SK-N-SH (cell line): ENCODE results near the gene CPHXL2. TPM values are rescaled to one million over a fixed set of nuclear protein-coding genes. Genes with fewer than 3 reads are reported as not detected.

Source experiments
- CTCF ChIA-PET: fragments of 300-600, 350-600 bp; formaldehyde crosslinking; extraction: SDS; loops from one replicate; lab custom pipeline; 2021; lab: Yijun Ruan, JAX
- POLR2A ChIA-PET: fragments of 350-600 bp; sonication (Branson Sonifier 250); formaldehyde crosslinking; extraction: SDS; loops from one replicate; lab custom pipeline; 2020; ENCODE audit warnings: antibody characterized with exemption, inconsistent platforms; lab: Yijun Ruan, JAX
- DNase-seq: peaks from one replicate; pipeline ENCODE4 v3.0.0; 2012
- H2AFZ ChIP-seq: fragments of 200-600 bp; sonication (generic); 2 replicates; pipeline ENCODE4 v1.8.1; 2016; ENCODE audit warnings: antibody characterized with exemption, mild to moderate bottlenecking, low read depth
- H3F3A ChIP-seq: fragments of 200-600 bp; sonication (generic); replicated peaks from 2 replicates; pipeline ENCODE3; 2016; ENCODE audit warnings: antibody characterized with exemption, mild to moderate bottlenecking; ENCODE audit not compliant: insufficient read depth
- H3K27ac ChIP-seq, 2 experiments: fragments of 200-500 bp in 1 of 2; fragments of 200-600 bp in 1 of 2; sonication (Bioruptor generic) in 1 of 2; sonication (generic), shearing (Covaris generic) in 1 of 2; 2 replicates each; pipeline versions ENCODE4 v1.5.1 to v1.6.1; 2014 to 2016; ENCODE audit warnings: low read depth in 2 of 2, inconsistent platforms in 1 of 2, low read length in 1 of 2, mild to moderate bottlenecking in 1 of 2, mixed read lengths in 1 of 2
- H3K27me3 ChIP-seq: fragments of 200-600 bp; sonication (generic), shearing (Covaris generic); 2 replicates; pipeline ENCODE4 v1.6.1; 2016; ENCODE audit warnings: mixed run types; ENCODE audit not compliant: insufficient read depth
- H3K36me3 ChIP-seq, 2 experiments: fragments of 200-500 bp in 1 of 2; fragments of 200-600 bp in 1 of 2; sonication (Bioruptor generic) in 1 of 2; sonication (generic) in 1 of 2; replicated peaks in 1 of 2; 2 replicates each; pipeline versions ENCODE3 to v1.5.1; 2014 to 2016; ENCODE audit warnings: low read length in 1 of 2, mild to moderate bottlenecking in 1 of 2; ENCODE audit not compliant: insufficient read depth in 2 of 2, control insufficient read depth in 1 of 2
- H3K4me1 ChIP-seq, 2 experiments: fragments of 200-500 bp in 1 of 2; fragments of 200-600 bp in 1 of 2; sonication (Bioruptor generic) in 1 of 2; sonication (generic), shearing (Covaris generic) in 1 of 2; 2 replicates each; pipeline versions ENCODE4 v1.5.1 to v1.6.1; 2014 to 2016; ENCODE audit warnings: low read depth in 1 of 2, low read length in 1 of 2, mixed run types in 1 of 2; ENCODE audit not compliant: insufficient read depth in 2 of 2, control insufficient read depth in 1 of 2
- H3K4me2 ChIP-seq: fragments of 200-600 bp; sonication (generic), shearing (Covaris generic); 2 replicates; pipeline ENCODE4 v1.6.1; 2017; ENCODE audit warnings: mixed run types
- H3K4me3 ChIP-seq, 2 experiments: fragments of 200-500 bp in 1 of 2; fragments of 200-600 bp in 1 of 2; sonication (Bioruptor generic) in 1 of 2; sonication (generic), shearing (Covaris generic) in 1 of 2; 2 replicates each; pipeline versions ENCODE4 v1.5.1 to v1.8.1; 2014 to 2016; ENCODE audit warnings: low read depth in 2 of 2, inconsistent platforms in 1 of 2, low read length in 1 of 2, mild to moderate bottlenecking in 1 of 2, mixed read lengths in 1 of 2, moderate library complexity in 1 of 2
- H3K79me2 ChIP-seq: fragments of 200-600 bp; sonication (generic); 2 replicates; pipeline ENCODE4 v1.8.1; 2017; ENCODE audit warnings: mild to moderate bottlenecking; ENCODE audit not compliant: insufficient read depth
- H3K9ac ChIP-seq: fragments of 200-600 bp; sonication (generic); 2 replicates; pipeline ENCODE4 v1.6.1; 2017; ENCODE audit warnings: mixed run types
- H3K9me2 ChIP-seq: fragments of 200-600 bp; sonication (generic); 2 replicates; pipeline ENCODE4 v1.6.1; 2017; ENCODE audit warnings: mixed run types
- H3K9me3 ChIP-seq: fragments of 200-600 bp; sonication (generic); 2 replicates; pipeline ENCODE4 v1.6.1; 2017; ENCODE audit warnings: mixed run types, mild to moderate bottlenecking, moderate library complexity
- H4K20me1 ChIP-seq: fragments of 200-600 bp; sonication (generic); 2 replicates; pipeline ENCODE4 v1.6.1; 2017; ENCODE audit warnings: mild to moderate bottlenecking, mixed run types; ENCODE audit not compliant: insufficient read depth
- CHD2 ChIP-seq: fragments of 150-350 bp; IDR thresholded peaks from 2 replicates; pipeline ENCODE4 v1.6.1; 2018; ENCODE audit warnings: low read length; ENCODE audit not compliant: partially characterized antibody
- CTCF ChIP-seq: fragments of 200-600 bp; sonication (generic); IDR thresholded peaks from 2 replicates; pipeline ENCODE4 v1.6.1; 2017; ENCODE audit warnings: antibody characterized with exemption, mild to moderate bottlenecking, moderate library complexity
- ELF1 ChIP-seq: IDR thresholded peaks from 2 replicates; pipeline ENCODE4 v1.4.0; 2012
- EP300 ChIP-seq, 2 experiments: IDR thresholded peaks; 2 replicates each; pipeline versions ENCODE4 v1.4.0 to v1.6.1; 2012; ENCODE audit warnings: borderline replicate concordance in 1 of 2, low read depth in 1 of 2, low read length in 1 of 2
- FOXJ3 ChIP-seq: sonication (generic); formaldehyde crosslinking; IDR thresholded peaks from 2 replicates; pipeline ENCODE4 v1.5.1; 2020; ENCODE audit warnings: mild to moderate bottlenecking, missing genetic modification reagents
- FOXM1 ChIP-seq: IDR thresholded peaks from 2 replicates; pipeline ENCODE4 v1.4.0; 2012; ENCODE audit warnings: low read depth, mild to moderate bottlenecking
- MEF2A ChIP-seq: IDR thresholded peaks from 2 replicates; pipeline ENCODE4 v1.4.0; 2012; ENCODE audit warnings: low read depth, borderline replicate concordance
- NRF1 ChIP-seq: IDR thresholded peaks from 2 replicates; pipeline ENCODE4 v1.6.1; 2012; ENCODE audit warnings: low read depth, mild to moderate bottlenecking, low read length
- POLR2AphosphoS5 ChIP-seq: IDR thresholded peaks from 2 replicates; pipeline ENCODE4 v1.6.1; 2012; ENCODE audit warnings: low read depth, low read length
- RCOR1 ChIP-seq: fragments of 150-350 bp; IDR thresholded peaks from 2 replicates; pipeline ENCODE4 v1.6.1; 2017; ENCODE audit warnings: antibody characterized with exemption, low read length
- RFX5 ChIP-seq: IDR thresholded peaks from 2 replicates; pipeline ENCODE4 v1.6.1; 2012; ENCODE audit warnings: mild to moderate bottlenecking, improper control_type of control experiment, low read length
- SIN3A ChIP-seq: IDR thresholded peaks from 2 replicates; pipeline ENCODE4 v1.6.1; 2012; ENCODE audit warnings: low read depth, mild to moderate bottlenecking, low read length, moderate library complexity, borderline replicate concordance
- SMC3 ChIP-seq: IDR thresholded peaks from 2 replicates; pipeline ENCODE4 v1.6.1; 2012; ENCODE audit warnings: low read depth, low read length, improper control_type of control experiment
- TCF12 ChIP-seq: IDR thresholded peaks from 2 replicates; pipeline ENCODE4 v1.4.0; 2012
- TEAD4 ChIP-seq: IDR thresholded peaks from 2 replicates; pipeline ENCODE4 v1.4.0; 2012; ENCODE audit warnings: mild to moderate bottlenecking, borderline replicate concordance; ENCODE audit not compliant: insufficient read depth
- ZBTB33 ChIP-seq: IDR thresholded peaks from 2 replicates; pipeline ENCODE4 v1.4.0; 2012; ENCODE audit warnings: low read depth, borderline replicate concordance
- WGBS: methylation state at CpG from one replicate; pipeline ENCODE4 v1.1.6; 2017; ENCODE audit warnings: low lambda C conversion rate; 5-methylcytosine and 5-hydroxymethylcytosine counted together
- polyA plus RNA-seq, 3 experiments: library from polyadenylated mRNA; depleted of rRNA; stranded (reverse); fragments of >200 nt; gene quantifications; 2 replicates each; pipeline ENCODE4 v1.2.3, GENCODE V29; 2012

CPHXL2 gene
- polyA plus RNA-seq, 1 of the 3 experiments (the other 2 are of a cell fraction): not detected

GRCh38 chr16:75697571-75697970 is 20.8 kb upstream of the CPHXL2 start:
- ChIA-PET POLR2A (no interaction called here), CTCF (no interaction called here)
- no peak overlapping the region for H2AFZ ChIP-seq
- H3K79me2 ChIP-seq: no peaks in the 10 kb centered on the region
- no peak overlapping the region for H3K9ac ChIP-seq
- no peaks in the 10 kb centered on the region for H3K9me3 ChIP-seq
- no peak overlapping the region for H3K27ac ChIP-seq
- H3K36me3 ChIP-seq: no peaks in the 10 kb centered on the region
- no peak for TF ChIP-seq CTCF
- TF ChIP-seq EP300 (IDR thresholded peaks at IDR 0.05; ENCODE audit: borderline replicate concordance in 1 of 2, low read depth in 1 of 2, low read length in 1 of 2): no peak
- TF ChIP-seq ELF1: no peak
- TF ChIP-seq SMC3: no peak
- TF ChIP-seq SIN3A: no peak
- no peak for DNase-seq
- H3K9me2 ChIP-seq: no peaks in the 10 kb centered on the region
- 41% methylated on average over 5 of the region's 5 CpGs for WGBS
- H3K4me1 ChIP-seq: no peaks in the 10 kb centered on the region
- H3K27me3 ChIP-seq: no peaks in the 10 kb centered on the region
- H3K4me3 ChIP-seq: no peak overlapping the region
- H3K4me2 ChIP-seq: no peak overlapping the region
- no peaks in the 10 kb centered on the region for H3F3A ChIP-seq
- no peaks in the 10 kb centered on the region for H4K20me1 ChIP-seq

- peak; percentile 35 for DNase-seq
- Histone ChIP-seq H3K9ac (no peak overlapping the region), H3K4me2 (no peak overlapping the region), H3K9me3 (no peaks in the 10 kb centered on the region), H3K4me1 (no peaks in the 10 kb centered on the region), H3F3A (no peaks in the 10 kb centered on the region), H3K4me3 (no peak overlapping the region), H3K27me3 (no peaks in the 10 kb centered on the region), H3K27ac (no peak overlapping the region), H4K20me1 (no peaks in the 10 kb centered on the region), H3K9me2 (no peaks in the 10 kb centered on the region), H3K79me2 (no peaks in the 10 kb centered on the region), H3K36me3 (no peaks in the 10 kb centered on the region), H2AFZ (no peak overlapping the region)
- ChIA-PET POLR2A (no interaction called here), CTCF (interaction anchor here (0.7 to 1.4 kb wide), 2 partner anchors 68 to 652 kb away, joined by 3 to 4 read pairs; no protein-coding TSS in a partner anchor)
- peak; percentile 35 for TF ChIP-seq CTCF
- no peak for TF ChIP-seq EP300 (IDR thresholded peaks at IDR 0.05; ENCODE audit: borderline replicate concordance in 1 of 2, low read depth in 1 of 2, low read length in 1 of 2)
- WGBS: 56% methylated on average over 6 of the region's 6 CpGs
Observed at GRCh38 chr16:75695708-75696107, 18.9 kb upstream of the CPHXL2 start.

GRCh38 chr16:75687361-75687760 is 10.6 kb upstream of the CPHXL2 start:
- H3K4me2 ChIP-seq: no peak overlapping the region
- H3K9ac ChIP-seq: no peak overlapping the region
- no peaks in the 10 kb centered on the region for H4K20me1 ChIP-seq
- no peaks in the 10 kb centered on the region for H3K9me3 ChIP-seq
- H3K27ac ChIP-seq: no peak overlapping the region
- no peaks in the 10 kb centered on the region for H3K4me1 ChIP-seq
- H3K36me3 ChIP-seq: no peaks in the 10 kb centered on the region
- ChIA-PET POLR2A (no interaction called here), CTCF (interaction anchor here (0.7 to 0.8 kb wide), 2 partner anchors 9 to 30 kb away, joined by 3 read pairs; no protein-coding TSS in a partner anchor)
- no peak overlapping the region for H2AFZ ChIP-seq
- no peaks in the 10 kb centered on the region for H3F3A ChIP-seq
- H3K4me3 ChIP-seq: no peak overlapping the region
- DNase-seq: no peak
- no peaks in the 10 kb centered on the region for H3K27me3 ChIP-seq
- H3K79me2 ChIP-seq: no peaks in the 10 kb centered on the region
- no peaks in the 10 kb centered on the region for H3K9me2 ChIP-seq
- TF ChIP-seq CHD2: no peak
- TF ChIP-seq FOXJ3 (CRISPR knock-in tag): no peak
- TF ChIP-seq FOXM1: no peak
- no peak for TF ChIP-seq ELF1
- no peak for TF ChIP-seq TEAD4
- TF ChIP-seq ZBTB33: no peak
- no peak for TF ChIP-seq RFX5
- no peak for TF ChIP-seq POLR2AphosphoS5
- no peak for TF ChIP-seq EP300 (IDR thresholded peaks at IDR 0.05; ENCODE audit: borderline replicate concordance in 1 of 2, low read depth in 1 of 2, low read length in 1 of 2)
- TF ChIP-seq MEF2A: no peak
- TF ChIP-seq SMC3: no peak
- TF ChIP-seq NRF1: no peak
- TF ChIP-seq TCF12: no peak
- no peak for TF ChIP-seq RCOR1
